WERI-Rb-1 (cell line): ENCODE results near the gene ITPR1.

Experiments
- DNase-seq: peaks from one replicate; pipeline ENCODE4 v3.0.0-alpha.2; 2020
- H3K27ac ChIP-seq: fragments of 250-450 bp; sonication (Bioruptor Pico); 2 replicates; pipeline ENCODE4 v1.5.1; 2020; ENCODE audit warnings: mild to moderate bottlenecking, moderate library complexity
- H3K27me3 ChIP-seq: fragments of 250-450 bp; sonication (Bioruptor Pico); 2 replicates; pipeline ENCODE4 v1.5.1; 2021; ENCODE audit warnings: mild to moderate bottlenecking, low read depth, moderate library complexity; ENCODE audit not compliant: insufficient read depth, severe bottlenecking
- H3K36me3 ChIP-seq: fragments of 250-450 bp; sonication (Bioruptor Pico); 2 replicates; pipeline ENCODE4 v1.5.1; 2020; ENCODE audit warnings: mild to moderate bottlenecking, moderate library complexity
- H3K4me3 ChIP-seq: 2 replicates; pipeline ENCODE4 v1.5.1; 2011; ENCODE audit warnings: low read depth, mild to moderate bottlenecking, control low read depth, low read length
- H3K9me3 ChIP-seq: fragments of 250-450 bp; sonication (Bioruptor Pico); 2 replicates; pipeline ENCODE4 v1.5.1; 2021; ENCODE audit warnings: mild to moderate bottlenecking, moderate library complexity; ENCODE audit not compliant: severe bottlenecking
- CTCF ChIP-seq: IDR thresholded peaks from 2 replicates; pipeline ENCODE4 v1.5.1; 2011; ENCODE audit warnings: low read depth, mild to moderate bottlenecking, control low read depth, inconsistent platforms, low read length

Gene ITPR1

GRCh38 chr3:4711680-4711992 lies 218.5 kb downstream of the ITPR1 start:
- Histone ChIP-seq H3K4me3 (no peak overlapping the region), H3K36me3 (no peaks in the 10 kb centered on the region), H3K27me3 (no peaks in the 10 kb centered on the region), H3K9me3 (no peaks in the 10 kb centered on the region), H3K27ac (no peak overlapping the region)
- no peak for DNase-seq
- no peak for TF ChIP-seq CTCF

- Histone ChIP-seq H3K9me3 (no peaks in the 10 kb centered on the region), H3K36me3 (no peaks in the 10 kb centered on the region), H3K27ac (no peak overlapping the region), H3K27me3 (no peaks in the 10 kb centered on the region), H3K4me3 (no peak overlapping the region)
- no peak for TF ChIP-seq CTCF
- no peak for DNase-seq
Measured at GRCh38 chr3:4712109-4712508, 219.0 kb downstream of the ITPR1 start.

- no peak for TF ChIP-seq CTCF
- no peak for DNase-seq
- Histone ChIP-seq H3K27ac (no peak overlapping the region), H3K27me3 (no peaks in the 10 kb centered on the region), H3K36me3 (no peaks in the 10 kb centered on the region), H3K4me3 (no peak overlapping the region), H3K9me3 (no peaks in the 10 kb centered on the region)
Measured at GRCh38 chr3:4714045-4714444, 220.9 kb downstream of the ITPR1 start.

- peak overlapping the region; percentile 20 for H3K4me3 ChIP-seq
- no peak for TF ChIP-seq CTCF
Measured at GRCh38 chr3:4716266-4716665, 223.1 kb downstream of the ITPR1 start.

GRCh38 chr3:4716706-4717362 lies 223.7 kb downstream of the ITPR1 start:
- H3K4me3 ChIP-seq = peak overlapping the region; percentile 20
- H3K27ac ChIP-seq = peak overlapping the region; percentile 71
- H3K36me3 ChIP-seq = no peaks in the 10 kb centered on the region
- H3K9me3 ChIP-seq = no peaks in the 10 kb centered on the region
- H3K27me3 ChIP-seq = no peaks in the 10 kb centered on the region
- TF ChIP-seq CTCF = no peak
- peak; percentile 74 for DNase-seq

More at GRCh38 chr3:4716266-4716665, 223.1 kb downstream of the ITPR1 start:
- H3K36me3 ChIP-seq = no peaks in the 10 kb centered on the region
- no peaks in the 10 kb centered on the region for H3K9me3 ChIP-seq
- H3K27me3 ChIP-seq = no peaks in the 10 kb centered on the region
- H3K27ac ChIP-seq = peak overlapping the region; percentile 71
- DNase-seq = no peak

GRCh38 chr3:4717363-4717740 lies 224.2 kb downstream of the ITPR1 start:
- peak overlapping the region; percentile 71 for H3K27ac ChIP-seq
- H3K4me3 ChIP-seq = no peak overlapping the region
- no peaks in the 10 kb centered on the region for H3K36me3 ChIP-seq
- no peaks in the 10 kb centered on the region for H3K9me3 ChIP-seq
- no peak for TF ChIP-seq CTCF
- DNase-seq = no peak
- no peaks in the 10 kb centered on the region for H3K27me3 ChIP-seq
